Activated T-helper 1 cell treated with anti-CD3 and anti-CD28 coated beads, Interleukin-12 subunit alpha, Interleukin-12 subunit beta, Interleukin-2, Interleukin-4 antibody, amounts not matched to agents 30 ng/mL and 10 ng/mL and 1 ng/mL, durations not matched to agents 14 hours and 24 hours and 36 hours (primary cell): ENCODE measurements around the gene PLA2G4D. TPM values are rescaled to one million over a fixed set of nuclear protein-coding genes. Genes with fewer than 3 reads are reported as not detected.

Experiments
- DNase-seq: peaks from one replicate; pipeline ENCODE4 v3.0.0; 2021; ENCODE audit warnings: low spot score
- H3K27ac Mint-ChIP-seq: one replicate; pipeline ENCODE4 v1.8.0; 2021; ENCODE audit warnings: mild to moderate bottlenecking, mixed read lengths
- H3K27me3 Mint-ChIP-seq: one replicate; pipeline ENCODE4 v1.8.0; 2022; ENCODE audit warnings: mild to moderate bottlenecking, moderate library complexity, mixed read lengths; ENCODE audit not compliant: insufficient read depth
- H3K36me3 Mint-ChIP-seq: one replicate; pipeline ENCODE4 v1.8.0; 2021; ENCODE audit warnings: low read depth, mixed read lengths
- H3K4me1 Mint-ChIP-seq: one replicate; pipeline ENCODE4 v1.8.0; 2021; ENCODE audit warnings: low read depth, mixed read lengths
- H3K4me3 Mint-ChIP-seq: one replicate; pipeline ENCODE4 v1.8.0; 2021; ENCODE audit warnings: mild to moderate bottlenecking, moderate library complexity, mixed read lengths
- H3K9me3 Mint-ChIP-seq: one replicate; pipeline ENCODE4 v1.8.0; 2021; ENCODE audit warnings: mixed read lengths
- intact Hi-C: fragments of 100-400 bp; cut with micrococcal nuclease; formaldehyde crosslinking; loops from one replicate; pipeline ENCODE4 v1.15.1; 2024
- total RNA-seq: library from RNA; stranded (reverse); gene quantifications from 2 replicates; pipeline ENCODE4 v1.2.3, GENCODE V29; 2022

The PLA2G4D gene
- total RNA-seq, 1 donor from 2014 or later: not detected

DNA sequence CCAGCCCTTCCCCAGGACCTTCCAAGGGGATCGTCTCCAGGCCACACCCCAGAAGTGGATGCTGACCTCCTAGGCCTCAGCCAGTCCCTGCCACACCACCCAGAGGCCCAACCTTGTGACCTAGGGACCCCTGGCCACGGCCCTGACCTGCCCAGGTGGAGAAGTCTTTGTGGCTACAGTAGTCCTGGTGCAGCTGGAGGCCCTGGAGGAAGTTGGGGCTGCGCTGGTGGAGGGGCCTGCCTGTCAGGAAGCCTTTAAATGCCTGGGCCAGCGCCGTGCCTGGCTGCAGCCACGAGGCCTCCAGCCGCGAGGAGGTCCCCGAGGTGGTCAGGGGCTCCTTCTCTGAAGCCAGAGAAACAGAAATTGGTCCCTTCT lies 23.4 kb downstream of the PLA2G4D start:
- H3K4me3 Mint-ChIP-seq: no peak overlapping the region
- H3K4me1 Mint-ChIP-seq: no peaks in the 10 kb centered on the region
- no peak overlapping the region for H3K27ac Mint-ChIP-seq
- intact Hi-C loops: no loop called here
- no peak for DNase-seq
- H3K9me3 Mint-ChIP-seq: no peaks in the 10 kb centered on the region
- H3K36me3 Mint-ChIP-seq: no peaks in the 10 kb centered on the region
- H3K27me3 Mint-ChIP-seq: peaks cover 11% of the 10 kb centered on the region

DNA sequence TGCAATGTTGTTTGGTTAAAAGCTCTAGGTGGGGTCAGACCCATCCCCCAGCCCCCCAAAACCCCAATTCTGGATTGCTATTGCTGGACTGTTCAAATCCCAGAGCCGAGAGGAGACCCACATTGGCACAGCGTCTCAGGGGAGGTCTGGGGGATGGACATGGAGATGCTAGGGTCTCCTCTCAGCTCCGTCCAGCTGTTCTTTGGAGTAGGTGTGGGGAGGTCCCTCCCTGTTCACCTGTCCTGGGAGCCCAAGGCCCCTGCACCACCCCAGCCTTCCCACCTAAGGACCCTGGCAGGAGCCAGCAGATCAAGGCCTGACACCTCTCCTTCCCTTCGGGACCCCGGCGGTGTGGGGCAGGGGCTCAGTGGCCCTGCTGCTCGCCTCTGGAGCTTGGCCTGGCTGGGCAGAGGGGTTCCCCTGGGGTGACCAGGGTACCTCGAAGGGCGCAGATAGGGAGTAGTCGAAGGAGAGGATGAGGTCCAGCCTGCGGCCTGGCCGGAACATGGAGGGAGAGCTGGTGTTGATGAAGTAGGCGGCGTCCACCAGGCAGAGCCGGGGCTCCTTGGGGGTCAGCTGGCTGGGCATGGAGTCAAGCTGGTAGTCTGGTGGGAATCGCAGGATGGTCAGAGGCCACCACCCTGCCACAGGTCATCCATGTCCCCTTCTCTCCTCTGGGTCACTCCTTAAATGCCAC lies 23.9 kb downstream of the PLA2G4D start:
- peaks cover 8% of the 10 kb centered on the region for H3K27me3 Mint-ChIP-seq
- no peaks in the 10 kb centered on the region for H3K36me3 Mint-ChIP-seq
- H3K27ac Mint-ChIP-seq: no peak overlapping the region
- no peaks in the 10 kb centered on the region for H3K9me3 Mint-ChIP-seq
- intact Hi-C loops: no loop called here
- no peaks in the 10 kb centered on the region for H3K4me1 Mint-ChIP-seq
- no peak for DNase-seq
- H3K4me3 Mint-ChIP-seq: no peak overlapping the region

GRCh38 chr15:42069496-42070278 lies 24.7 kb downstream of the PLA2G4D start:
- no peak overlapping the region for H3K27ac Mint-ChIP-seq
- H3K36me3 Mint-ChIP-seq: no peaks in the 10 kb centered on the region
- no peaks in the 10 kb centered on the region for H3K9me3 Mint-ChIP-seq
- no peak for DNase-seq
- H3K4me3 Mint-ChIP-seq: no peak overlapping the region
- H3K4me1 Mint-ChIP-seq: no peaks in the 10 kb centered on the region
- peaks cover 10% of the 10 kb centered on the region for H3K27me3 Mint-ChIP-seq
- intact Hi-C loops: no loop called here

DNA sequence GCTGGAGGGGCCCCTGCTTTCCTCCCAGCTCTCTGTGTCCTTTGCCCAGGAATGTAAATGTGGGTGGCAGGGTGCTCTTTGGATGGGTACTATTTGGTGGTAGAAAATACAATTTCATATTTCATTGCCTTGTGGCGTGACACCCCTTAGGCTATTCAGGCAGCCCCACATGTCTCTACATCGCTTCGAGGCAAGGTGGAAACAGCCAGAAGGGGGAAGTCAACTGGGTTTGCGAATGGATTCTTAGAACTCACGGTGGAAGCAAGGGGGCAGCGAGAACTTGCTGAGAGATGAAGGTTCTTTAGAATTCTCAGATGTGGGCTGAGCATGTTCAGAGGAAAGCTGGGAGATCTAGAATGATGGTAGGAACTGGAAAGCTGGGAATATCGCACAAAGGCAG lies 25.3 kb downstream of the PLA2G4D start:
- Mint-ChIP-seq H3K9me3 (no peaks in the 10 kb centered on the region), H3K4me1 (no peaks in the 10 kb centered on the region), H3K27me3 (peaks cover 10% of the 10 kb centered on the region), H3K36me3 (no peaks in the 10 kb centered on the region), H3K4me3 (no peak overlapping the region), H3K27ac (no peak overlapping the region)
- DNase-seq: no peak
- intact Hi-C loops: no loop called here

DNA sequence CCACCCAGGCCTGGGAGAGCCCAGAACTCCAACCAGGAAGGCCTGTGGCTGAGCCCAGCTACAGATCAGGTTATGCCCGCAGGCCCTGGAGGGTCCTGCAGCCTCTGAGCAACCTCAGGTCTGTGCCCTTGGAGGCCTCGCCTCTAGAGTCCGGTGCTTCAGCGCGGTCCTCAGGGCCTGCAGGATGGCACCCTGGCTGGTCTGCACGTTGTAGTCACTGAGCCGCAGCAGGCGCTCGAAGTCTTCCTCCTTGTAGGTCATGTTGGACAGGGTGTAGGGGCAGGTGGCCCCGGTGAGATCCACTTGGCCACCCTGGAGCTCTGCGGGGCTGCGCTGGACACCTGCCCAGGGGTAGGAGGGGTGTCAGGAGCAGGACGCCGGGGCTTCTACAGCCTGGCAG lies 25.8 kb downstream of the PLA2G4D start:
- Mint-ChIP-seq H3K27me3 (peaks cover 10% of the 10 kb centered on the region), H3K27ac (no peak overlapping the region), H3K4me3 (no peak overlapping the region), H3K4me1 (no peaks in the 10 kb centered on the region), H3K9me3 (no peaks in the 10 kb centered on the region), H3K36me3 (no peaks in the 10 kb centered on the region)
- intact Hi-C loops: no loop called here
- DNase-seq: no peak

GRCh38 chr15:42066764-42067415 lies 27.5 kb downstream of the PLA2G4D start:
- no peaks in the 10 kb centered on the region for H3K9me3 Mint-ChIP-seq
- intact Hi-C loops: loop anchor here (1.0 kb wide), 2 partner anchors 67 to 71 kb away; no protein-coding TSS in a partner anchor
- H3K27ac Mint-ChIP-seq: no peak overlapping the region
- no peak overlapping the region for H3K4me3 Mint-ChIP-seq
- H3K36me3 Mint-ChIP-seq: no peaks in the 10 kb centered on the region
- H3K27me3 Mint-ChIP-seq: peaks cover 10% of the 10 kb centered on the region
- H3K4me1 Mint-ChIP-seq: no peaks in the 10 kb centered on the region
- DNase-seq: no peak

GRCh38 chr15:42065468-42065867 lies 28.9 kb downstream of the PLA2G4D start:
- Mint-ChIP-seq H3K9me3 (no peaks in the 10 kb centered on the region), H3K36me3 (no peaks in the 10 kb centered on the region), H3K27ac (no peak overlapping the region), H3K4me3 (no peak overlapping the region), H3K4me1 (no peaks in the 10 kb centered on the region), H3K27me3 (peaks cover 10% of the 10 kb centered on the region)
- intact Hi-C loops: no loop called here
- DNase-seq: no peak

GRCh38 chr15:42065033-42065432 lies 29.3 kb downstream of the PLA2G4D start:
- peaks cover 10% of the 10 kb centered on the region for H3K27me3 Mint-ChIP-seq
- H3K4me1 Mint-ChIP-seq: no peaks in the 10 kb centered on the region
- H3K27ac Mint-ChIP-seq: no peak overlapping the region
- no peaks in the 10 kb centered on the region for H3K9me3 Mint-ChIP-seq
- no peak for DNase-seq
- intact Hi-C loops: no loop called here
- no peak overlapping the region for H3K4me3 Mint-ChIP-seq
- H3K36me3 Mint-ChIP-seq: no peaks in the 10 kb centered on the region

DNA sequence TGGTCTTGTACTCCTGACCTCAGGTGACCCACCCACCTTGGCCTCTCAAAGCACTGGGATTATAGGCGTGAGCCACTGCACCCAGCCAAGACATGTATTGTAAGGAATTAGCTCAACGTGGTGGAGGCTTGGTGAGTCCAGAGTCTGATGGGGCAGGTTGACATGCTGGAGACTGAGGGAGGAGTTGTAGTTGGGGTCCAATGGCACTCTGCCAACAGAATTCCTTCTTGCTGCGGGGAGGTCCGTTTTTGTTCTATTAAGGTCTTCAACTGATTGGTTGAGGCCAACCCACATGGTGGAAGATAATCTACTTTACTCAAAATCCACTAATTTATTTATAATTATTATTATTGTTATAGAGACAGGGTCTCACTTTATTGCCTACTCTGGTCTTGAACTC lies 30.1 kb downstream of the PLA2G4D start:
- Mint-ChIP-seq H3K4me3 (no peak overlapping the region), H3K36me3 (no peaks in the 10 kb centered on the region), H3K9me3 (no peaks in the 10 kb centered on the region), H3K4me1 (no peaks in the 10 kb centered on the region), H3K27me3 (peaks cover 10% of the 10 kb centered on the region), H3K27ac (no peak overlapping the region)
- intact Hi-C loops: no loop called here
- no peak for DNase-seq

DNA sequence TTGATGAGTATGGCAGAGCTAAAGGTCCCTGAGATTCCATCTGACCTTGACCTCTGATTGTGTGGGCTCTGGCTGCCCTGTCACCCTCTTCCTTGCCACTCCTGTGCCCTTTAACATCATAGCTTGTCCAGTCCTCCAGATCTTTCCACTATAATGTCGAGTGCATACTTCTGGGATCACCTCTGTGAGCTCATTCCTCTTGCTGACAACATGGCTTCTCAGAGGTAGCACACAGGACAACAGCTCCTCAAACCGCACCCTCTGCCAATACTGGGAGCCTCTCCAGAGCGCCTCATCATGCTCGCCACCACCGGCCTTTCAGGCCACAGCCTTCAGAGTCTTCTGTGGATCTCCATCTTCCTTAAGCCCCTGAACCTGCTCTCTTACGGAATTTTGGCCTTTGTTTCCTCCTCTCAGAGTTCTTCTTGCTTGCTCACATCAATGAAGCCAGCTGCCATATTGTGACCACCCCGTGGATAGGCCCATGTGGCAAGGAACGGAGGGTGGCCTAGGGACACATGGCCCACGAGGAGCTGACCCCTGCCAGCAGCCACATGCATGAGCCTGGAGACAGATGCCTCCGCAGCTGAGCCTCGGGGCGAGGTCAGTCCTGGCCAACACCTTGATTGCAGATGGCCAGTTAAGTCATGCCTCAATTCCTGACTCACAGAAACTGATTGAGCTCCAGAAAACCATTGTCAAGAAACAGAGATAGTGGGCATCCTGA lies 31.1 kb downstream of the PLA2G4D start:
- H3K27me3 Mint-ChIP-seq: peaks cover 13% of the 10 kb centered on the region
- intact Hi-C loops: no loop called here
- no peak for DNase-seq
- no peaks in the 10 kb centered on the region for H3K36me3 Mint-ChIP-seq
- no peak overlapping the region for H3K27ac Mint-ChIP-seq
- H3K4me1 Mint-ChIP-seq: no peaks in the 10 kb centered on the region
- H3K4me3 Mint-ChIP-seq: no peak overlapping the region
- H3K9me3 Mint-ChIP-seq: no peaks in the 10 kb centered on the region

DNA sequence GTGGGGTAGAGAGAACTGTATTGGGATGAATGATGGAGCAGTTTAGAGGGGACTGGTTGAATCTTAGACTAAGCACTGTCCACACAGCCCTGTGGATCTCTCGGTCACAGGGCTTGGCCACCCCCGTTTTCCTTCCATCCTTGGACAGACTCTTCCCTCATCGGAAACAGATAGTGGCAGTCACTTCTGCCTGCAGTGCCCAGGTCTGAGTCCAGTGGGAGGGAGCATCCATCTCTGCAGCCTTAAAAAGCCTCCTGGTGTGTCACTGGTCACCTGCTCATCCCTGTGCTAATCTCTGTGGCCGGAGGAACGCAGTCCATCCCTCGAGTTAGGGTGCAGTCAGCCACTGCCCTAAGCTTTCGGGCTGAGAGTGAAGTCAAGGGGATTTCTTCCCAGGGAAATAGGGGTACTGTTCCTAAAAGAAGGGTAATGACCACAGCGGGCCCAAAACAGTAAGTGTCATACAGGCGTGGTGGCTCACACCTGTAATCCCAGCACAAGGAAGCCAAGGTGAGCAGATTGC lies 32.0 kb downstream of the PLA2G4D start:
- Mint-ChIP-seq H3K27ac (no peak overlapping the region), H3K36me3 (no peaks in the 10 kb centered on the region), H3K4me1 (no peaks in the 10 kb centered on the region), H3K27me3 (peaks cover 21% of the 10 kb centered on the region), H3K4me3 (no peak overlapping the region), H3K9me3 (no peaks in the 10 kb centered on the region)
- no peak for DNase-seq
- intact Hi-C loops: no loop called here

DNA sequence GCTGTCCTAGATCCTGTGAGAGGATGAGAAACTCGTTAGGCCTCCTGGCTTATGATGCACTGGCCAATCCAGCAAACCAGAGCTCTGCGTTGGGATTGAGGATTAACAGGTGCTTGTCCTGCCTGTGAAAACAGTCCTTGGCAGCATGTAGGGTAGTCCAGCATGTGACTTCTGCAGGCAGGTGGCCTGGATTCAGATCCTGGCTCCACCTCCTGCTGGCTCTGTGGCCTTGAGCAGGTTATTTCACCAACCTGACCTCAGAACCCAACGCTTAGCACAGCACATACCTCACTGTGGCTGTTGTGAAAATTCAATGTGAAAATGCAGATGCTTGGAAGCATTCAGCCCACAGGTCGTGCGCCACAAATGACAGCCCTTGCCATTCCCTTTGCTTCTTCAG lies 33.6 kb downstream of the PLA2G4D start:
- no peak for DNase-seq
- H3K27me3 Mint-ChIP-seq: peaks cover 25% of the 10 kb centered on the region
- intact Hi-C loops: no loop called here

DNA sequence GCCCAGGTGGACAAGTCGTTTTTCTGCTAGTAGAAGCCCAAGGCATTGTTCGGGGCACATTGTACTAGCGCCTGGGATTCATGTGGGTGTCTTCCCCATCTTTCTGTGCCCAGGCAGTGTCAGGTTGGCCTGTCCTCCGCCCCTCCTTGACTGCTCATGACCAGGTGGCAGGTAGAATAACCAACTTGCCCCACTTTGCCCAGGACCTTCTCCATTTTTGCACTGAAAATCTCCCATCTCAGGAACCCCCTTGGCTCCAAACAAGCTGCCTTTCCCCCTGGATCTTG lies 33.9 kb downstream of the PLA2G4D start:
- H3K27ac Mint-ChIP-seq: no peak overlapping the region
- H3K4me3 Mint-ChIP-seq: no peak overlapping the region
- intact Hi-C loops: no loop called here

More for the DNA sequence above, 33.6 kb downstream of the PLA2G4D start:
- H3K4me3 Mint-ChIP-seq: no peak overlapping the region
- no peaks in the 10 kb centered on the region for H3K36me3 Mint-ChIP-seq
- H3K9me3 Mint-ChIP-seq: no peaks in the 10 kb centered on the region
- no peak overlapping the region for H3K27ac Mint-ChIP-seq
- H3K4me1 Mint-ChIP-seq: peaks cover 10% of the 10 kb centered on the region

More for the DNA sequence above, 33.9 kb downstream of the PLA2G4D start:
- peaks cover 10% of the 10 kb centered on the region for H3K4me1 Mint-ChIP-seq
- DNase-seq: no peak
- peaks cover 24% of the 10 kb centered on the region for H3K27me3 Mint-ChIP-seq
- H3K9me3 Mint-ChIP-seq: no peaks in the 10 kb centered on the region
- no peaks in the 10 kb centered on the region for H3K36me3 Mint-ChIP-seq
